Cardiac fibroblast (primary cell): Measurements from ENCODE around the gene ABR.

Experiments
- DNase-seq, 2 donors: peaks; one replicate each; pipeline versions ENCODE4 v3.0.0 to v3.0.0-alpha.2; 2010; ENCODE audit warnings: low read depth in 2 of 2
- H3K4me3 ChIP-seq, 2 donors: replicated peaks in 1 of 2; 1 replicate in 1 of 2; 2 replicates in 1 of 2; pipeline ENCODE4 v1.5.1; 2011; ENCODE audit warnings: low read depth in 2 of 2, low read length in 2 of 2, mild to moderate bottlenecking in 2 of 2, moderate library complexity in 1 of 2
- CTCF ChIP-seq: IDR thresholded peaks from one replicate; pipeline ENCODE4 v1.5.1; 2011; ENCODE audit warnings: low read depth, mild to moderate bottlenecking, low read length, inconsistent platforms

The ABR gene

GRCh38 chr17:1011760-1012735 is 167.7 kb downstream of the ABR start:
- H3K4me3 ChIP-seq, result no peak overlapping the region
- TF ChIP-seq CTCF, result no peak
- no peak for DNase-seq

GRCh38 chr17:1011138-1011537 is 168.6 kb downstream of the ABR start:
- TF ChIP-seq CTCF, result no peak

GRCh38 chr17:1010586-1010985 is 169.2 kb downstream of the ABR start:
- no peak for TF ChIP-seq CTCF
- no peak overlapping the region for H3K4me3 ChIP-seq
- no peak for DNase-seq

More at GRCh38 chr17:1011138-1011537, 168.6 kb downstream of the ABR start:
- DNase-seq, result no peak
- no peak overlapping the region for H3K4me3 ChIP-seq

- TF ChIP-seq CTCF, result no peak
- no peak for DNase-seq
- no peak overlapping the region for H3K4me3 ChIP-seq
Measured at GRCh38 chr17:1010086-1010450, 169.7 kb downstream of the ABR start.

GRCh38 chr17:1009229-1010085 is 170.3 kb downstream of the ABR start:
- no peak overlapping the region for H3K4me3 ChIP-seq
- no peak for DNase-seq
- TF ChIP-seq CTCF, result no peak

- TF ChIP-seq CTCF, result no peak
- H3K4me3 ChIP-seq, result no peak overlapping the region
- no peak for DNase-seq
Measured at GRCh38 chr17:1008008-1008761, 171.6 kb downstream of the ABR start.
